ENCODE results near the gene RANBP10. TPM values are rescaled to one million over a fixed set of nuclear protein-coding genes. Genes with fewer than 3 reads are reported as not detected.

Gene RANBP10
- polyA plus RNA-seq, 2 of the 4 experiments (the other 2 are of a cell fraction) = 7.5 to 9.8 TPM

Small RNA genes lying within 50 kb of the gene (small RNA-seq; reads per million reads assigned to genes)
- gene AC040162.2 = 0 reads per million in 6 experiments

Other genes starting within 250 kb of the RANBP10 start
- 51.5 and 58.4 TPM in 2 replicates for gene CTCF, start 244.0 kb downstream of the RANBP10 start, polyA plus RNA-seq (2011; rRNA removed)
- 38.6 to 42.5 TPM (median 40.8 TPM) in 3 replicates for gene CTCF, start 244.0 kb downstream of the RANBP10 start, polyA plus RNA-seq (2017; fragmentation: RNase III; extraction: RNeasy Plus Mini Kit Qiagen cat#74134 plus additional on column Dnase treatment)
- 0.39 and 0.62 TPM in 2 replicates for gene CARMIL2, start 161.4 kb downstream of the RANBP10 start, polyA plus RNA-seq (2011; rRNA removed)
- gene CARMIL2, start 161.4 kb downstream of the RANBP10 start, polyA plus RNA-seq (2017; fragmentation: RNase III; extraction: RNeasy Plus Mini Kit Qiagen cat#74134 plus additional on column Dnase treatment) = 0.95 to 1.3 TPM (median 1.2 TPM) in 3 replicates
- gene ACD, start 146.3 kb downstream of the RANBP10 start, polyA plus RNA-seq (2011; rRNA removed) = 19.4 and 22.2 TPM in 2 replicates
- 25.3 to 26.5 TPM (median 26.4 TPM) in 3 replicates for gene ACD, start 146.3 kb downstream of the RANBP10 start, polyA plus RNA-seq (2017; fragmentation: RNase III; extraction: RNeasy Plus Mini Kit Qiagen cat#74134 plus additional on column Dnase treatment)
- 1.7 and 1.8 TPM in 2 replicates for gene PARD6A, start 145.6 kb downstream of the RANBP10 start, polyA plus RNA-seq (2011; rRNA removed)
- gene PARD6A, start 145.6 kb downstream of the RANBP10 start, polyA plus RNA-seq (2017; fragmentation: RNase III; extraction: RNeasy Plus Mini Kit Qiagen cat#74134 plus additional on column Dnase treatment) = 1.4 to 2.2 TPM (median 1.9 TPM) in 3 replicates
- gene ENKD1, start 139.8 kb downstream of the RANBP10 start, polyA plus RNA-seq (2011; rRNA removed) = 4.0 and 4.3 TPM in 2 replicates
- gene ENKD1, start 139.8 kb downstream of the RANBP10 start, polyA plus RNA-seq (2017; fragmentation: RNase III; extraction: RNeasy Plus Mini Kit Qiagen cat#74134 plus additional on column Dnase treatment) = 11.1 to 12.6 TPM (median 12.2 TPM) in 3 replicates
- gene C16orf86, start 139.7 kb downstream of the RANBP10 start, polyA plus RNA-seq (2011; rRNA removed) = not detected in 2 replicates
- 0.05 to 0.21 TPM (median 0.06 TPM) in 3 replicates for gene C16orf86, start 139.7 kb downstream of the RANBP10 start, polyA plus RNA-seq (2017; fragmentation: RNase III; extraction: RNeasy Plus Mini Kit Qiagen cat#74134 plus additional on column Dnase treatment)
- 10.3 and 11.0 TPM in 2 replicates for gene GFOD2, start 87.2 kb downstream of the RANBP10 start, polyA plus RNA-seq (2011; rRNA removed)
- 16.1 to 17.8 TPM (median 16.4 TPM) in 3 replicates for gene GFOD2, start 87.2 kb downstream of the RANBP10 start, polyA plus RNA-seq (2017; fragmentation: RNase III; extraction: RNeasy Plus Mini Kit Qiagen cat#74134 plus additional on column Dnase treatment)
- gene TSNAXIP1, start 329 bp upstream of the RANBP10 start, polyA plus RNA-seq (2011; rRNA removed) = 0.68 and 0.78 TPM in 2 replicates
- gene TSNAXIP1, start 329 bp upstream of the RANBP10 start, polyA plus RNA-seq (2017; fragmentation: RNase III; extraction: RNeasy Plus Mini Kit Qiagen cat#74134 plus additional on column Dnase treatment) = 0.97 to 1.2 TPM (median 1.1 TPM) in 3 replicates
- gene THAP11, start 35.8 kb upstream of the RANBP10 start, polyA plus RNA-seq (2011; rRNA removed) = 33.2 and 44.0 TPM in 2 replicates
- gene THAP11, start 35.8 kb upstream of the RANBP10 start, polyA plus RNA-seq (2017; fragmentation: RNase III; extraction: RNeasy Plus Mini Kit Qiagen cat#74134 plus additional on column Dnase treatment) = 27.2 to 30.9 TPM (median 30.0 TPM) in 3 replicates
- 168 and 209 TPM in 2 replicates for gene NUTF2, start 40.4 kb upstream of the RANBP10 start, polyA plus RNA-seq (2011; rRNA removed)
- gene NUTF2, start 40.4 kb upstream of the RANBP10 start, polyA plus RNA-seq (2017; fragmentation: RNase III; extraction: RNeasy Plus Mini Kit Qiagen cat#74134 plus additional on column Dnase treatment) = 270 to 301 TPM (median 287 TPM) in 3 replicates
- gene CENPT, start 41.1 kb upstream of the RANBP10 start, polyA plus RNA-seq (2011; rRNA removed) = 18.2 and 19.1 TPM in 2 replicates
- 35.9 to 40.3 TPM (median 36.9 TPM) in 3 replicates for gene CENPT, start 41.1 kb upstream of the RANBP10 start, polyA plus RNA-seq (2017; fragmentation: RNase III; extraction: RNeasy Plus Mini Kit Qiagen cat#74134 plus additional on column Dnase treatment)
- 21.0 and 35.3 TPM in 2 replicates for gene EDC4, start 66.5 kb upstream of the RANBP10 start, polyA plus RNA-seq (2011; rRNA removed)
- gene EDC4, start 66.5 kb upstream of the RANBP10 start, polyA plus RNA-seq (2017; fragmentation: RNase III; extraction: RNeasy Plus Mini Kit Qiagen cat#74134 plus additional on column Dnase treatment) = 54.9 to 60.4 TPM (median 58.1 TPM) in 3 replicates
- 0.22 and 0.34 TPM in 2 replicates for gene NRN1L, start 78.3 kb upstream of the RANBP10 start, polyA plus RNA-seq (2011; rRNA removed)
- gene NRN1L, start 78.3 kb upstream of the RANBP10 start, polyA plus RNA-seq (2017; fragmentation: RNase III; extraction: RNeasy Plus Mini Kit Qiagen cat#74134 plus additional on column Dnase treatment) = not detected in 3 replicates
- gene PSKH1, start 86.7 kb upstream of the RANBP10 start, polyA plus RNA-seq (2011; rRNA removed) = 15.1 and 18.2 TPM in 2 replicates
- gene PSKH1, start 86.7 kb upstream of the RANBP10 start, polyA plus RNA-seq (2017; fragmentation: RNase III; extraction: RNeasy Plus Mini Kit Qiagen cat#74134 plus additional on column Dnase treatment) = 14.6 to 15.8 TPM (median 15.7 TPM) in 3 replicates
- 0.92 and 1.6 TPM in 2 replicates for gene CTRL, start 125.3 kb upstream of the RANBP10 start, polyA plus RNA-seq (2011; rRNA removed)
- 3.6 to 4.4 TPM (median 3.9 TPM) in 3 replicates for gene CTRL, start 125.3 kb upstream of the RANBP10 start, polyA plus RNA-seq (2017; fragmentation: RNase III; extraction: RNeasy Plus Mini Kit Qiagen cat#74134 plus additional on column Dnase treatment)
- 11.0 and 11.3 TPM in 2 replicates for gene PSMB10, start 130.3 kb upstream of the RANBP10 start, polyA plus RNA-seq (2011; rRNA removed)
- gene PSMB10, start 130.3 kb upstream of the RANBP10 start, polyA plus RNA-seq (2017; fragmentation: RNase III; extraction: RNeasy Plus Mini Kit Qiagen cat#74134 plus additional on column Dnase treatment) = 51.9 to 53.5 TPM (median 52.4 TPM) in 3 replicates
- 1.7 and 2.6 TPM in 2 replicates for gene LCAT, start 137.6 kb upstream of the RANBP10 start, polyA plus RNA-seq (2011; rRNA removed)
- gene LCAT, start 137.6 kb upstream of the RANBP10 start, polyA plus RNA-seq (2017; fragmentation: RNase III; extraction: RNeasy Plus Mini Kit Qiagen cat#74134 plus additional on column Dnase treatment) = 8.4 to 11.2 TPM (median 10.0 TPM) in 3 replicates
- 18.2 and 19.5 TPM in 2 replicates for gene SLC12A4, start 162.1 kb upstream of the RANBP10 start, polyA plus RNA-seq (2011; rRNA removed)
- 32.6 to 34.7 TPM (median 33.2 TPM) in 3 replicates for gene SLC12A4, start 162.1 kb upstream of the RANBP10 start, polyA plus RNA-seq (2017; fragmentation: RNase III; extraction: RNeasy Plus Mini Kit Qiagen cat#74134 plus additional on column Dnase treatment)
- gene DPEP3, start 173.9 kb upstream of the RANBP10 start, polyA plus RNA-seq (2011; rRNA removed) = not detected in 2 replicates
- not detected in 3 replicates for gene DPEP3, start 173.9 kb upstream of the RANBP10 start, polyA plus RNA-seq (2017; fragmentation: RNase III; extraction: RNeasy Plus Mini Kit Qiagen cat#74134 plus additional on column Dnase treatment)
- gene DPEP2, start 192.9 kb upstream of the RANBP10 start, polyA plus RNA-seq (2011; rRNA removed) = not detected in 2 replicates
- not detected in 3 replicates for gene DPEP2, start 192.9 kb upstream of the RANBP10 start, polyA plus RNA-seq (2017; fragmentation: RNase III; extraction: RNeasy Plus Mini Kit Qiagen cat#74134 plus additional on column Dnase treatment)
- gene DPEP2NB, start 209.4 kb upstream of the RANBP10 start, polyA plus RNA-seq (2011; rRNA removed) = not detected in 2 replicates
- gene DPEP2NB, start 209.4 kb upstream of the RANBP10 start, polyA plus RNA-seq (2017; fragmentation: RNase III; extraction: RNeasy Plus Mini Kit Qiagen cat#74134 plus additional on column Dnase treatment) = not detected in 3 replicates
- 14.0 and 18.3 TPM in 2 replicates for gene DDX28, start 216.7 kb upstream of the RANBP10 start, polyA plus RNA-seq (2011; rRNA removed)
- gene DDX28, start 216.7 kb upstream of the RANBP10 start, polyA plus RNA-seq (2017; fragmentation: RNase III; extraction: RNeasy Plus Mini Kit Qiagen cat#74134 plus additional on column Dnase treatment) = 13.8 to 14.9 TPM (median 14.6 TPM) in 3 replicates
- 20.7 and 21.5 TPM in 2 replicates for gene DUS2, start 216.7 kb upstream of the RANBP10 start, polyA plus RNA-seq (2011; rRNA removed)
- 20.8 to 22.8 TPM (median 21.7 TPM) in 3 replicates for gene DUS2, start 216.7 kb upstream of the RANBP10 start, polyA plus RNA-seq (2017; fragmentation: RNase III; extraction: RNeasy Plus Mini Kit Qiagen cat#74134 plus additional on column Dnase treatment)

All from A549 (cell line).